Measurements from ENCODE around the gene RSU1.
"Not testable (repeated sequence)": the region's sequence is repeated elsewhere in the genome, so short reads cannot be mapped to it uniquely, and the experiment has no call there.

Gene RSU1

DNA sequence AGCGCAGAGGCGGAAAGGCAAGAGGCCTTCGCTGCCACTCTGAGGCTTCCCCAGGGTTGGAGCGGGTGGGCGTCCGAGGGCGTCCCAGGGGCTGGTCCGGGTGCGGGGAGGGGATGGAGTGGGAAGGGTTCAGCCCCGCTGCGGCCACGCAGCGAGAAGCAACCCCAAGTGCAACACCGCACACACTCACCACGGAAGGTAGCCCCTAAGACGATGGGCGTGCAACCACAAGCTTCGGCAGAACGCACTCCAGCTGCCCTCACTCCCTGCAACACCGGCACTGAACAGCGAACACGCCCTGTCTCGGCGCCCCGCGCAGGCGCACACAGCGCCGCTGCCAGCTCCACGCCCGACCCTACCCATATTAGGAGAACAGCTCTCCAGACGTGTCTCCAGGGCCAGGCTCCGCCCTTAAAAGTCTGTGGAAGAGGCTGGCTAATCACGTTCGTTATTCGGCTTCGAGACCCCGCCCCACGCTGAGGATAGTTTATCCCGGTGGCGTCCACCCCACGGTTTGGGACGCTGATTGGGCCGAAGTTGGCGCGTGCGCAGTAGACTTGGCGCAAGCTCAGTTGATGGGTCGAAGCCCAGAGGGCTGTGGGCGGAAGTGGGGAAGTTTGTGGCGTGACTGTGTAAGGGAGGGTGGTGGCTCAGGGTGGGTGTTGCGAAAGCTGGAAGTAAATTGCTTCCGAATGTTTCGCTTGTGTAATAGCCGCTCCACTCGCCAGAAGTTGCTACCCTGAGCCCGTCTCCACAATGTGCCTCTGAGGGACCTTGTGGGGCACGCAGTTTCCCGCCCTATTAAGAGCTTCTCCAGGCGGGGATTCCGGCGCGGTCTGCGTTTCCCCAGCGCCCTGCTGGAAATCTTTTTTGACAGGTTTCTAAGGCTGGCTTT is at the start of gene RSU1:
Gene RSU1 (minus strand): TSS at position 300 of the 895 bp plus-strand sequence. CDS start 343 bp downstream, outside the sequence.
- DNase-seq (ENCODE audit: low spot score), result peak; percentile 100

DNA sequence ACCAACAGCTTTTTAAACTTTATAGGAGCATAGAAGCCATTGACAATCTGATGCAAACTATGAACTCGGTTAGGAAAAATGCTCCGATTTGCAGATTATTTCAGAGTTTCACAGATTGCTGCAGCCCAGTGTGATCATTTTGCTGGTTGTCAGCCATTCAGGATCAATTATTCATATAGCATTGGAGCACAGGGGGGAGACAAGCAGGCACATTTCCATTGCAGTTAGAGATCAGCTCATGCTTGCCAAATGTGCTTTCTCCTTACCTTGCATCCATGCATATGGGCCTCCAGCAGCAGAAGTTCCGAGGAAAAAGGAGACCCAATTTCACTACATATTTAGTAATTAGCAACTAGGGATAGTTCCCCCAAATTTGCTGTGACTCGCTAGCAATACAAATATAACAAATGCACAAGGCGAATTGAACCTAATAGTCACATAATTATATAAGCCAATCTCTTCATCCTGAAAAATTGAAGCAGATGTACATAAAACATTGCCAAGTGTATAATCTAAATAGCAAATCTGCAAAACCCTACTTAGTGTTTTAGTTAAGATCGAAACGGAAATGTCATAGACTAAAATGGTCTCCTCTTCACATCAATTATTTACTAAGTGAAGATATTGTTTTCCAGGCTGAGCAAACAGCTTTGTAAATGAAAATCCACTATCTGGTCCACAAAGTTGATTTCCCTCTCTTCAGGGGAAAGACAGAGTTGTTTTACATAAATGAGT is 49.5 kb upstream of the RSU1 start:
- no peak for DNase-seq (ENCODE audit: low spot score)

DNA sequence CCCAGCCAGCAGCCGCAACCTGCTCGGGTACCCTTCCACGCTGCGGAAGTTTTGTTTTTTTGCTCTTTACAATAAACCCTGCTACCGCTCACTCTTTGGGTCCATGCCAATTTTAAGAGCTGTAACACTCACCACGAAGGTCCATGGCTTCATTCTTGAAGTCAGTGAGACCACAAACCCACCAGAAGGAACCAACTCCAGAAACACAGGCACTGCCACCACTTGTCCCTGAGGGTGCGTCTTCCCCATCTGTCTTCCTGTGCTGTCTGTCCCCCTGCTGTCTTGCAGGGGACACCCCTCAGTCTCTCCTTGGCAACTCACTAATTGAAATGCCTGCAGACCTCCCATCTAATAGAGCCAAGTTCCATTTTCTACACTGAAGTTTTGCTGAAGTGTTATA is 48.5 kb upstream of the RSU1 start:
- DNase-seq (ENCODE audit: low spot score), result no peak

DNA sequence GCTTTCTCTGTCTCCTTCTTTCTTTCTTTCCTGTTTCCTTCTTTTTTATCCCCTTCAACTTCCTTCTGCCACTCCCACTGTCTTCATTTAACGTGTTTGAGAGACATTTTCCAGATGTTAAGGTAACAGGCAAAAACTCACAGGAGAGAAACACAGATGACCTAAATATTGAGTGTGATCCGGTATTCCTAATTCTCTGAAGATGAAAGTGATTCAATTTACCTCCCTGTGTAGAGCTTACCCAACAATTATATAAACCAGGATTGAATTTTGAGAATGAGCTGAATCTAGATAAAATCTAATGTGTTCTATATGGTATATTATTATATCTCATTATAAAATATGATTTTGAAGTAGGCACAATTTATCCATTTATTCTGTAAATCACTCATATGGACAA is 46.5 kb upstream of the RSU1 start:
- DNase-seq (ENCODE audit: low spot score), result no peak

DNA sequence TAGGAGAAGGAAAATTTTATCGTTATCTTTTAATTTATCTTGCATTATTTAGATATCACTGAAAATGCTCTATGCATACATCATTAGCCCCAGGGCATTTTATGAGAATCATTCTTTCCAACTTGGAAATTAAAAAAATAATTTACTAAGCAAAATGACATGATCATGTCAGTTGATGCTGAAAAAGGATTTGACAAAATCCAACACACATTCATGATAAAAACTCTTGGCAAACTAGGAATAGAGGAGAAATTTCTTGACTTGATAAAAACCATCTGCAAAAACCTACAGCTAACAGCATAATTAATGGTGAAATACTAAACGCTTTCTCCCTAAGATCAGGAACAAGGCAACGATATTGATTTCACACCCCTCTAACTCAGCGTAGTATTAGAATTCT is 40.2 kb upstream of the RSU1 start:
- DNase-seq (ENCODE audit: low spot score), result no peak

DNA sequence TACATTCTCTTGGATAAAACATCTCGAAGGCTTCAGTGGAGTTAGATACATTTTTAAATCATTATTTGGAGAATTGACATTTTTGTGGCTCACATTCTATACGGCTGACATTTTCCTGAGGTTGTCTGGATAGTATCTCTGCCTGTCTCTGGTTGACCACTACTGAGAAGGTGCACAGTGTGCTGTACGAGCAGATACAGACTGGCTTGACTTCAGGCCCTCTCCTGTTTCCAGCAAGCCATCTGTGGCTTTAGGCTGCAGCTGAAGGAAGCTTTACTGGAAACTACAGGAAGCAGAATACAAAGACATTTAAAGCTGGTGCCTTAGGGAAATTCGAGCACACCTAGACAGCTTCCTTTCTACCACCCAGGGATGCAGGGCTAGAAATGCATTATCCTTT is 39.3 kb upstream of the RSU1 start:
- no peak for DNase-seq (ENCODE audit: low spot score)

DNA sequence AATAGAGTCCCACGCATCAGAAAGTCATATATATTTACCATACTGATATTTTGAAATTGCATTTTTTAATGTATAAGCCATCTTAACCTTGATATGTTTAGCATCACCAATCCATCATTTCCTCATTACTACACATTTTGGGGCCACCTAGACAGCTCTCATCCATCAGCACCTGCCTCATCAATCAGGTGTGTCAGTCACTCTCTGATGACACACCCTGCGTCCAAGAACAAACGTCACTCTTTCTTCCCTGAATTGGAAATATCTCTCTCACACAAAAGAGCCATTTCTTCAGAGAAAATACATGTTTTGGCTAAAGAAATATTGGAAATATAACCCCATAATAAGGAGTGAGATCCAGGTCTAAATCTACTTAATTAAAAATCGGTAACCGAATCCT is 38.9 kb upstream of the RSU1 start:
- no peak for DNase-seq (ENCODE audit: low spot score)

DNA sequence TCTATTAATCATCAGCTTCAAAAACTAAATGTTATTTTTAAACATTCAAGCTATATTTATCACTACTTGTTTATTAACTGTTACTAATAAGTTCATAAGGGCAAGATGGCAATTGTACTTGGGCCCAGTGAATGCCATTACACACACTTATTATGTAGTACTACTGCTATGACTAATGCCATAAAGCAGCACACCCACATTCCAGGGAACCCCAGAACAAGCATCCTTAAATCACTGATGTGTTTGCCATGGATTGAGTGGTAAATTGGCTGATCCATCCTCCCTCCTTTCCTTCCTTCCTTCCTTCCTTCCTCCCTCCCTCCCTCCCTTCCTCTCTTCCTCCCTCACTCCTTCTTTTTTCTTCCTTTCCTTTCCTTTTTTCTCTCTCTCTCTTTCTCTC is 37.4 kb upstream of the RSU1 start:
- DNase-seq (ENCODE audit: low spot score), result peak; percentile 75

DNA sequence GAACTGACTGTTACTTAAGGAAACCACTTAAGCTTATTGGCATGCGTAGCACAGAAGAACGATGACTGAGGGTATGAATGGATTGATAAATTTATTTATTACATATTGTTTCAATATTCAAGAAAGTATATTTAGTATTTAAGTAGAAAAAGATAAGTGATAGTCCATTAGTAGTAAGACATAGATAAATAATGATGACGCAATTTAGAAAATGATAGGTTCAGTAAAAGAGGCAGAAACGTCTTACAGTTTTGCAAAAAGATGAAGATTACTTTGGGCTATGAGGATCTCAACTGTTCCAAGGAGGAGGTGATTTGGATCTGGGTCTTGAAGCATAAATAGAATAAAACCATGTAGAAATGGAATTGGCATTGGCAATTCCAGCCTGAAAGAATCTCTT is 36.6 kb upstream of the RSU1 start:
- no peak for DNase-seq (ENCODE audit: low spot score)

DNA sequence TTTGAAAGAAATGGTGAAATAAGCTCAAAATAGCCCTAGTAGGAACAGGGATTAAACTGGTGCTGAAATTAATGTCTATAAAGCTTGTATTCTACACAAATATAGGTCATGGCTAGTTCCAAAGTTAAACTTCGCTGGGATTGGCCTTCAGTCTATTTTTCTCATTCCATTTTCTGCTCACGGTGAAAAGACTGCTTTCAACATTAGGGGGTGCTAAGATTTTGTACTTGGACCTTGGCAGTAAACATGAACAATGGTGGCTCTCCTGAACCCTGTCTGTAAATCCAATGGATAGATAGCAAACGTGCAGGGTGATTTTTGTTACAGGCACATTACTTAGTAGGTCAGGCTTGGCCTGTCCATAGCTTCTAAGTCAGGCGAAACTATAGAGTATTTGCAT is 36.0 kb upstream of the RSU1 start:
- DNase-seq (ENCODE audit: low spot score), result peak; percentile 42

DNA sequence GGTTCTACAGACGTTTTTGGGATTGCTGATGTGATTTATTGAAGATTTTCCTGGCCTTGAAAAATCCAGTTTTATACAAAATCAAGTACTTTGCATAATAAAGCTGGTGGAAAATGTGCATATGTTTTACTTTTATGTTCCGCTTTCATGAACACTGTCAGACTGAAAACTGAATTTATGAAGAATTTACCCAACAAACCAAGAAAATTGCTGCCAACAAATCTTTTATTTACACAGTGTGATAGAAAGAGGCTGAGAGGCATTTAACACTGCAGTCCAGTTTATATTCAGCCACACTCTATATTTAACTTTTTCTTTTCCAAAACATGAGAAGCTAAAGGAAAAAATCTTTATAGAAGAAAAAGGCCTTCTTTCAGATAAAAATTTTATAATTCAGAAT is 35.4 kb upstream of the RSU1 start:
- DNase-seq (ENCODE audit: low spot score), result no peak

DNA sequence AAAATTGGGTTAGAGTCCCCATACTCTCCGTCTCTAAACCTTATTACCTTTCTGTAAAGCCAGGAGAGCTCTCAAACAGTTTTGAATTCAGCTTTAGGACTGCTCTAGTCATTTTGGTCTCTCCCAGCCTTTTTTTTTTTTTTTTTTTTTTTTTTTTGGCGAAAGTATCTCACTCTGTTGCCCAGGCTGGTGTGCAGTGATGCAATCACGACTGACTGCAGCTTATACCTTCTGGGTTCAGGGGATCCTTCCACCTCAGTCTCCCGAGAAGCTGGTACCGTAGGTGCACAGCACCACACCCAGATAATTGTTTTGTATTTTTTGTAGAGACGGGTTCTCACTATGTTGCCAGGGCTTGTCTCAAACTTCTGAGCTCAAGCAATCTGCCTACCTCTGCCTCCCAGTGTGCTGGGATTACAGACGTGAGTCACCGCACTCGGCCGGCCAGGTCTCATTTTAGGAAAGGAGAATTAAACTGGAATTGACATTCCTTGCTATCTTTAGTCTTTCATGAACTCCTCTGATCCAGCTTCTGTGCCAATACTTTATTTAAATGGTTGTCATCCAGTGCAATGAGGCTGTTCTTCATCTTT is 31.4 kb upstream of the RSU1 start:
- DNase-seq (ENCODE audit: low spot score), result no peak

DNA sequence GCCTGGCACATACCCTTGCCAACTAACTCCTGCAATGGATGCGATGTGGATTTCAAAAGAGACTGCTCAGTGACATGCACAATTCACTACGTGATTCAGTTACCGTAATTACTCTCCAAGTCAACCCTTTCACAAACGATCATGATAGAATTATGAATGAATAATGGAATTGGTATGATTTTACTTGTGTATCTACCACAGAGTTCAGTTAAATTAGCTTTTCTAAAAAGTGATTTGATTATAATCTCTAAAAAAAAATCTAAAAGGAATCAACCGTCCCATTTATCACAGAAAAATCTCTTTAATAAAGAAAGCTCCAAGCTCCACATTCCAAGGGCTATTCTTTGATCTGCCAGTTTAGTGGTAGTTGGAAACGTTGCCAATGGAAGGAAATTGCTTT is 30.4 kb upstream of the RSU1 start:
- DNase-seq (ENCODE audit: low spot score), result no peak

DNA sequence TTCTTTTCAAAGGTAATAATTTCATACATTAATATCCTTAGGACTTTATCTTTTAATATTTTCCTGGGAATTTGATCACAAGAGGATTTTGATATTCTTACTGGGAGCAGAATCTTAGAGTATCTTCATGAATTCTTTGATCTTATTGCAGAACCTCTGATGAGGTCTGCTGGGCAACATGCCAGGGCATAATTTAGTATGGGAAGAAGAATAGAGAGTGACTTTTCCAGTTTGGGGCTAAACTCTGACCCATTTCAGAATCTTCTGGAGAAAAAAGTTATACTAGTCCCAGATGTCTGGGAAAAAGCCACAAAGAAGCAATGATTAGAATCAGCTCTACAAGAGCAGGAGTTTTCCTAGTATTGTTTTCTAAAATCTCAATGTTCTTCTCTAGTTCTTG is 28.0 kb upstream of the RSU1 start:
- DNase-seq (ENCODE audit: low spot score), result no peak

DNA sequence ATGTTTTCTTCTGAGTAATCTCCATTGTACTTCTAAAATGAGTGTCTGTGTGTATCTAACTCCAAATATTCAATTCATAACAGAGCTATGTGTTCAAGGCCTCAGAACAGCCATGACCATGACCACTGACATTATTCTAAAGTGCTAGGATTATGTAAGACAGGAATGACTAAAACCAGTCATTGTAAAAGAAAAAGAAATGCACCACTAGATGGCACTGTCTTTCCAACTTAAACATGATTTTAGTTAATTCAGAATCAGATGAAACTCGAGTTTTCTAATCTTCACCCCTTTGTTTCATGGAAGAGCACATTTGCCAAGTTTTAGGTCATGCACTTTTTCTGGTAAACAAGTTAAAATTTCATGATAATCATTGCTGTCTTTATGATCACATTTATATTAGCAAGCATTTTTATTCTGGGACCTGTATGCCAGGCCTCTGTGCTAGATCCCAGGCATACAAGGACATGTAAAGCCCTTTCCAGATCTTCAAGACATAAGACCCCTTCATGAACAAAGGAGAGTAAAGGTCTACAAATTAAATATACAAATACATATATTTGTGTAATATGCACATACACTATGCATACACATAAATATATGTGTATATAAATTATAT is 26.1 kb upstream of the RSU1 start:
- peak; percentile 82 for DNase-seq (ENCODE audit: low spot score)

DNA sequence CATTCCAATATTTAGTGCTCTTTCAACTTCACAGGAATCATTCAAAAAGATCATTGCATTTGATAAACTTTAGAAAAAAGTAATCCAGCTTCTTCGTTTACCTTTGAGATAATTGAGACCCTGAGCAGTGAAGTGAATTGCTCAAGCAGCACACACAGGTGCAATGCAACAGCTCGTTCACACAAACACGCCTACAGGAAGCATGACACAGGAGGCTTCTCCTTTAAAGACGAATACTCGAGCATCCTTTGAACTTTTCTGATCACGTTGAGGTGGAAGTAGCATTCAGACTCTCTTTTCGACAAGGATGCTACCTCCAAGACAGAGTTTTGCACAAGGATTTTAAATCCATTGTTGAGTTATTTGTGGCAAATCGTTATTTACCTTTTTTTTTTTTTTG is 18.0 kb upstream of the RSU1 start:
- no peak for DNase-seq (ENCODE audit: low spot score)

DNA sequence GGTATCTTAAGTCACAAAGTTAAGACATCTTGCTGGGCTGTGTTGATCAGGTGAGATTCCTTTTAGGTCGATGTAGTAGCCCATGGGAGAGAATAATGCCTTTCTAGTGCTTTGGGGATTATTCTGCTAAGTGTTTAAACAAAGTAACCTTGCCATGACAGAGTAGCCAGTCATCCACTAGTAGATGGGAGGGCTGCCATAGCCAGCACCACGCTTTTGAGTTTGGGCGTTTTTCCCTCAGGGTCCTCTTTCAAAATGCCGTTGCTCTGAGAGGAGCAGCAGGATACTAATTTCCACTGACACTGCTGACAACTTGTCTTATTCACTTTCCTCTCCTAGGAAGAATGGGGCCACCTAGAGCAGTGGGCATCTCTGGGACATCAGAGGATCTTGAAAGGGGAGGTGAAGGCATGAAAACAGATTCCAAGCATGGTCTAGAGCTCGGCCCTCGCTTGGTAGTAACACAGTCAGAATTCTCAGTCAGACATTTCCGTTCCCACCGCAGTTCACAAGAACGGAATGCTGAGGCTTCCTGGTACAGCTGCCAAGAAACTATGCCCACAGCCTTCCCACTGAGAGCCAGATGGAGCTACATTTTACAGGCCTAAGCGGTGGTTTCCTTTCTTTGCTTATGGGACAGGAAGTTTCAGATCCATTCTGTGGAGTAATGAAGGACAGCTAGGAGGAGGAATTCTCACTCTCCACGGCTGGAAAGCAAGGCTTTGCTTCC is 15.3 kb upstream of the RSU1 start:
- DNase-seq (ENCODE audit: low spot score), result peak; percentile 79

DNA sequence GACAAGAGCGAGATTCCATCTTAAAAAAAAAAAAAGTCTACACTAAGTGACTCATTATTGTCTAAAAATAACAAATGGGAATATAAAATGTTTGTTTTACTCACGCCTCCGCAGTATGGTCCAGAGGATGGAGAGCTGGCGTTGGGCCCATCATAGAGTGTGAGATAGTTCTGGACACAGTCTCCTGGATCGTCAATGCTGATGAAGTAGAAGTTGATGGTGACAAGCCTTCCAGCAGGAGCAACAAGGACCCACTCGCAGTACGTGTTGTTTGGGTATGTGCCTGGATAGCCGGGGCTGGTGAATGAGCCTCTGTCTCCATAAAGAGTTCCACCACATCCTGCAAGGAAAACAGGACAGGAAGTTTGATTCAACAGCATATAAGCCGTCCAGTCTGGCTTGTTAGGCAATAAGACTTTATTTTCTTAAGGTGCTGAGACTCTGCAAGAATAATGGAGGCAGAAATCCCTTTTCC is 11.5 kb upstream of the RSU1 start:
- peak; percentile 73 for DNase-seq (ENCODE audit: low spot score)

DNA sequence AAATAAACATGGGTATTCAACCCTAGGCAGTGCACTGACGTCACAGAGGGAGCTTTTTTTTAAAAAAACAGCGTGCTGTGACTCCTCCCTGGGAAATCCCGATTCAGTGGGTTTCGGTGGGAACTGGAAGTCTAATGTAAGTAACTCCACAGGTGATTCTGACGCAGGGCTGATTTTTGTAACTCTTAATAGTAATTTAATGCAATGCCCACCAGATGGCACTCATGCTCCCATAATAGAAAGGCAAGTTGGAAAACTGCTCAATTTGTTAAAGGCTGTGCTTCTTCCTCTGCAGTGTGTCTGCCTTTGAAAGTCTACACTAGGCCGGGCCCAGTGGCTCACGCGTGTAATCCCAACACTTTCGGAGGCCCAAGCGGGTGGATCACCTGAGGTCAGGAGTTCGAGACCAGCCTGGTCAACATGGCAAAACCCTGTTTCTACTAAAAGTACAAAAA is 10.9 kb upstream of the RSU1 start:
- peak; percentile 80 for DNase-seq (ENCODE audit: low spot score)

DNA sequence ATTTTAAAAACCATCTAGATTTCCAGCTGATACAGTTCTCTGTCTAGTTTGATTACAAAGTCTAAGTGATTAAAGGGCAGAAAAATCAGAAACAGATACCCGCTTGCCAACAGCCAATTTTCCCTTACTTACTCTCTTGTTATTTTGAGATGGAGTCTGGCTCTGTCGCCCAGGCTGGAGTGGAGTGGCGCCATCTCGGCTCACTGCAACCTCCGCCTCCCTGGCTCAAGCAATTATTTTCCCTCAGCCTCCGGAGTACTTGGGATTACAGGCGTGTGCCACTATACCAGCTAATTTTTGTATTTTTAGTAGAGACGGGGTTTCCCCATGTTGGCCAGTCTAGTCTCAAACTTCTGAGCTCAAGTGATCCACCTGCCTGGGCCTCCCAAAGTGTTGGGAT is 10.2 kb upstream of the RSU1 start:
- DNase-seq (ENCODE audit: low spot score), result not testable (repeated sequence)

DNA sequence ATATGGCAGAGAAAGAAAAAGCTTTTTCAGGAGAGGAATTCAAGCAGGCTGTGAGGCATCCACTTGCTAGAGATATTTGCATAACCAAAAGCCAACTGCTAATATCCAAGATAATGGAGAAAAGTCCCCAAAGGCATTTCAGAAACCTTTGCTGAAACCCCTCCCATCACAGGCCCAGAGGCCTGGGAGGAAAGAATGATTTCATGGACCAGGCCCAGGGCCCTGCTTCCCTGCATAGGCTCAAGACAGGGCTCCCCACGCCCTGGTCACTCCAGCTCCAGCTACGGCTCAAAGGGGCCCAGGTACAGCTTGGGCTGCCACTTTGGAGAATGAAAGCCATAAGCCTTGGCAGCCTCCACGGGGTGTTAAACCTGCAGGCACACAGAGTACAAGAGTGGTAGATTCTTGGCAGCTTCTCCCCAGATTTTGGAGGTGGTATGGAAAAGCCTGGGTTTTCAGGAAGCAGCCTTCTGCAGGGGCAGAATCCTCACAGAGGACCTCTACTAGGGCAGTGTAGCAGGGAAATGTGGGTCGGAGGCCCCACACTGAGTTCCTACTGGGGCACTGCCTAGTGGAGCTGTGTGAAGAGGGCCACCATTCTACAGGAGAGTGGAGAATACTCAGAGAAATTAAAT is 5.6 kb upstream of the RSU1 start:
- DNase-seq (ENCODE audit: low spot score), result no peak

Data from kidney tubule cell (primary cell).